ENCODE results near the gene DACT3. TPM values are rescaled to one million over a fixed set of nuclear protein-coding genes. Genes with fewer than 3 reads are reported as not detected.
A peak's percentile ranks its signal among the peaks of the same experiment; 100 is the strongest.

Gene DACT3
- total and polyA plus RNA-seq, 7 donors = 0.44 to 1.6 (median 0.76) TPM

- ATAC-seq = no peak
These were observed 61.1 kb downstream of the DACT3 start for GRCh38 chr19:46599716-46600373.

DNA sequence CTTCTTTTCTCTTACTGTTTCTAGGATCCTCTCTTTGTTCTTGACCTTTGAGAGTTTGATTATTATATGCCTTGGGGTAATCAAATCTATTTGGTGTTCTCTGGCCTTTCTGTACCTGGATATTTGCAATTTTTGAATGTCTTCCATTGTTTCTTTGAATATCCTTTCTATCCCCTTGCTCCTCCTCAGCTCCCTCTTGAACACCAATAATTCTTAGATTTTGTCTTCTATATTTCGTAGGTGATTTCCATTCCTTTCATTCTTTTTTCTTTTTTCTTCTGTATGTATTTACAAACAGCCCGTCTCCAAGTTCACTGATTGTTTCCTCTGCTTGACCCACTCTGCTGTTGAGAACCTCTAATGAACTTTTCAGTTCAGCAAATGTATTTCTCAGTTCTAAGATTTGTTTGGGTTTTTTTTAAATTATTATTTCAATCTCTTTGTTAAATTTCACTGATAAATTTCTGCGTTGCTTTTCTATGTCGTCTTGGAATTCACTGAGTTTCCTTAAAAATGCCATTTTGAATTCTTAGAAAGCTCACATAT, 62.5 kb downstream of the DACT3 start:
- 95 to 99% (median 96%) methylated on average over 4 of the region's 4 CpGs for WGBS, 3 donors
- DNase-seq = no peak

More at GRCh38 chr19:46599716-46600373, 61.1 kb downstream of the DACT3 start:
- WGBS, 3 donors = 61 to 71% (median 70%) methylated on average over 9 of the region's 9 CpGs
- Histone ChIP-seq H3K27ac (peak overlapping the region; percentile 97), H3K9me3 (peaks cover 14% of the 10 kb centered on the region), H3K4me1 (peaks cover 15% of the 10 kb centered on the region), H3K4me3 (peak overlapping the region; percentile 82), H3K27me3 (ENCODE audit: insufficient read depth in 3 of 3, low read length in 2 of 3) (no peaks in the 10 kb centered on the region), H3K36me3 (ENCODE audit: insufficient read depth in 1 of 2, low read depth in 1 of 2) (no peaks in the 10 kb centered on the region)
- intact Hi-C loops (cut with DNase I) = no loop called here
- TF ChIP-seq, protein P1, sequence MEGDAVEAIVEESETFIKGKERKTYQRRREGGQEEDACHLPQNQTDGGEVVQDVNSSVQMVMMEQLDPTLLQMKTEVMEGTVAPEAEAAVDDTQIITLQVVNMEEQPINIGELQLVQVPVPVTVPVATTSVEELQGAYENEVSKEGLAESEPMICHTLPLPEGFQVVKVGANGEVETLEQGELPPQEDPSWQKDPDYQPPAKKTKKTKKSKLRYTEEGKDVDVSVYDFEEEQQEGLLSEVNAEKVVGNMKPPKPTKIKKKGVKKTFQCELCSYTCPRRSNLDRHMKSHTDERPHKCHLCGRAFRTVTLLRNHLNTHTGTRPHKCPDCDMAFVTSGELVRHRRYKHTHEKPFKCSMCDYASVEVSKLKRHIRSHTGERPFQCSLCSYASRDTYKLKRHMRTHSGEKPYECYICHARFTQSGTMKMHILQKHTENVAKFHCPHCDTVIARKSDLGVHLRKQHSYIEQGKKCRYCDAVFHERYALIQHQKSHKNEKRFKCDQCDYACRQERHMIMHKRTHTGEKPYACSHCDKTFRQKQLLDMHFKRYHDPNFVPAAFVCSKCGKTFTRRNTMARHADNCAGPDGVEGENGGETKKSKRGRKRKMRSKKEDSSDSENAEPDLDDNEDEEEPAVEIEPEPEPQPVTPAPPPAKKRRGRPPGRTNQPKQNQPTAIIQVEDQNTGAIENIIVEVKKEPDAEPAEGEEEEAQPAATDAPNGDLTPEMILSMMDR (IDR thresholded peaks at IDR 0.05) = no peak
- no peak for DNase-seq

More for the DNA sequence above, 62.5 kb downstream of the DACT3 start:
- Histone ChIP-seq H3K4me3 (no peak overlapping the region), H3K27ac (no peak overlapping the region), H3K4me1 (peaks cover 6% of the 10 kb centered on the region), H3K27me3 (ENCODE audit: insufficient read depth in 3 of 3, low read length in 2 of 3) (no peaks in the 10 kb centered on the region), H3K36me3 (ENCODE audit: insufficient read depth in 1 of 2, low read depth in 1 of 2) (no peaks in the 10 kb centered on the region), H3K9me3 (peaks cover 14% of the 10 kb centered on the region)
- TF ChIP-seq, protein P1 (IDR thresholded peaks at IDR 0.05) = no peak
- intact Hi-C loops (cut with DNase I) = no loop called here
- ATAC-seq = no peak

Other genes with a start within 250 kb of the DACT3 start
- 1 to 10 TPM; 1.1 to 7.0 (median 2.4) TPM for gene CCDC8, start 247.6 kb downstream of the DACT3 start, total RNA-seq
- 1 to 10 TPM in 1 of 3 donors, under 1 TPM in 2; 0.51 to 1.6 (median 0.84) TPM for gene CCDC8, start 247.6 kb downstream of the DACT3 start, polyA plus RNA-seq
- not detected for gene PNMA8C, start 232.2 kb downstream of the DACT3 start, total RNA-seq
- gene PNMA8C, start 232.2 kb downstream of the DACT3 start, polyA plus RNA-seq = under 1 TPM in 1 of 3 donors, not detected in 2; 0.01 TPM
- 1 to 10 TPM in 2 of 4 donors, under 1 TPM in 2; 0.48 to 3.8 (median 1.5) TPM for gene PNMA8A, start 189.6 kb downstream of the DACT3 start, total RNA-seq
- 1 to 10 TPM in 1 of 3 donors, under 1 TPM in 2; 0.11 to 2.2 (median 0.38) TPM for gene PNMA8A, start 189.6 kb downstream of the DACT3 start, polyA plus RNA-seq
- under 1 TPM; 0.17 to 0.52 (median 0.43) TPM for gene PNMA8B, start 165.3 kb downstream of the DACT3 start, total RNA-seq
- under 1 TPM; 0.16 to 0.43 (median 0.18) TPM for gene PNMA8B, start 165.3 kb downstream of the DACT3 start, polyA plus RNA-seq
- gene CALM3, start 59.9 kb downstream of the DACT3 start, total RNA-seq = 100 to 1,000 TPM; 142 to 192 (median 175) TPM
- gene CALM3, start 59.9 kb downstream of the DACT3 start, polyA plus RNA-seq = 100 to 1,000 TPM; 120 to 145 (median 124) TPM
- gene PTGIR, start 36.1 kb downstream of the DACT3 start, total RNA-seq = 1 to 10 TPM in 3 of 4 donors, under 1 TPM in 1; 0.82 to 7.0 (median 2.3) TPM
- 1 to 10 TPM in 1 of 3 donors, under 1 TPM in 2; 0.74 to 1.2 (median 0.75) TPM for gene PTGIR, start 36.1 kb downstream of the DACT3 start, polyA plus RNA-seq
- gene GNG8, start 25.0 kb downstream of the DACT3 start, total RNA-seq = not detected
- not detected for gene GNG8, start 25.0 kb downstream of the DACT3 start, polyA plus RNA-seq
- 1 to 10 TPM; 6.3 to 9.1 (median 8.1) TPM for gene PRKD2, start 55.9 kb upstream of the DACT3 start, total RNA-seq
- gene PRKD2, start 55.9 kb upstream of the DACT3 start, polyA plus RNA-seq = 1 to 10 TPM; 4.0 to 6.9 (median 4.8) TPM
- gene FKRP, start 84.9 kb upstream of the DACT3 start, total RNA-seq = 10 to 100 TPM; 14.4 to 24.5 (median 20.3) TPM
- gene FKRP, start 84.9 kb upstream of the DACT3 start, polyA plus RNA-seq = 10 to 100 TPM; 11.6 to 15.0 (median 13.1) TPM
- gene STRN4, start 85.3 kb upstream of the DACT3 start, total RNA-seq = 10 to 100 TPM; 28.6 to 72.3 (median 40.6) TPM
- gene STRN4, start 85.3 kb upstream of the DACT3 start, polyA plus RNA-seq = 10 to 100 TPM; 45.2 to 53.9 (median 46.2) TPM
- 10 to 100 TPM in 1 of 4 donors, 1 to 10 TPM in 3; 5.4 to 12.6 (median 8.2) TPM for gene SLC1A5, start 127.4 kb upstream of the DACT3 start, total RNA-seq
- gene SLC1A5, start 127.4 kb upstream of the DACT3 start, polyA plus RNA-seq = 10 to 100 TPM in 1 of 3 donors, 1 to 10 TPM in 2; 3.2 to 10.3 (median 3.4) TPM
- 10 to 100 TPM; 72.5 to 87.4 (median 85.9) TPM for gene AP2S1, start 189.7 kb upstream of the DACT3 start, total RNA-seq
- 100 to 1,000 TPM in 1 of 3 donors, 10 to 100 TPM in 2; 63.0 to 121 (median 97.2) TPM for gene AP2S1, start 189.7 kb upstream of the DACT3 start, polyA plus RNA-seq
- 10 to 100 TPM; 26.0 to 44.9 (median 32.2) TPM for gene ARHGAP35, start 199.8 kb upstream of the DACT3 start, total RNA-seq
- 10 to 100 TPM in 2 of 3 donors, 1 to 10 TPM in 1; 10.0 to 50.6 (median 15.5) TPM for gene ARHGAP35, start 199.8 kb upstream of the DACT3 start, polyA plus RNA-seq